ENCODE results near the gene CAMK4.
"Not testable (repeated sequence)": the region's sequence is repeated elsewhere in the genome, so short reads cannot be mapped to it uniquely, and the experiment has no call there.

CAMK4 gene

DNA sequence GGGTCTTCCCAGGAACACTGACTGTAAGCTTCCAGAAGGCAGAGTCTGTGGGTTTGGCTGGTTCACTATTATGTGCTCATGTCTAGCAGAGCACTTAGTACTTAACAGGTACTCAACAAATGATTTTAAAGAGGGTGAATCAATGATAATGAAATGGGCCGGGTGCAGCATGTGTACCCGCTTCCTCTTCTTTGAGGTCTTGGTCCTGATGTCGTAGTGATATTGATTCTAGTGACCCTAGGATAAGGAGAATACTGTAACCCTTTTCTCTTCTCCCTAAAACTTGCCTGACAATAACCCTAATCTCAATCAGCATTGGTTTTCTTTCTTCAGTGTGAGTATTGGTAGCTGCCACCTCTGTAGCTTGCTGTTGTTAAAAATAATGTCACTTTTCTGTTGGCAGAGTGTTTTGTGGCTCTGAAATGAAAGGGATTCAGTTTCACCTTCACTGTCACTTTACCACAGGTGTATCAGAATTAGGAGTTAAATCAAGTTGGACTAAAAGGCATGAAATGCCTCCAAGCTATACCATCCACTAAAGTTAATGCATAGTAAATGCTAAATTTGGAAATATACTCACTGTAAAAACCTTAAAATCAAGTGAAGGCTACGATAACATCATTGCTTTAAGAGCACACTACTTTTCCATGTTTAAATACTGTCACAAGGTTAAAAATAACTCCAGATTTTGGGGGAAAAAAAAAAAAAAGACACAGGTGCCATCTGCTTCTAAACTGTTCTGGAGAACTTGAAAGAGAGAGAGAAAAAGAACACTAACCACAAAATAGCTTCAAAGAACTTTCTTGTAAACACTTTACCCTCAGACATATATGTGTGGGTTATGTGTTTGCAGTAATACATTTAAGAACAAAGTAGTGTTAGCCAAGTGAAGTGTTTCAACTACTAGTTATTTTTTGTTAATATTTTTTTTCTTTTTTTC, 6.0 kb downstream of the CAMK4 start:
- DNase-seq: no peak

GRCh38 chr5:111231119-111231518, 6.9 kb downstream of the CAMK4 start:
- DNase-seq: no peak

DNA sequence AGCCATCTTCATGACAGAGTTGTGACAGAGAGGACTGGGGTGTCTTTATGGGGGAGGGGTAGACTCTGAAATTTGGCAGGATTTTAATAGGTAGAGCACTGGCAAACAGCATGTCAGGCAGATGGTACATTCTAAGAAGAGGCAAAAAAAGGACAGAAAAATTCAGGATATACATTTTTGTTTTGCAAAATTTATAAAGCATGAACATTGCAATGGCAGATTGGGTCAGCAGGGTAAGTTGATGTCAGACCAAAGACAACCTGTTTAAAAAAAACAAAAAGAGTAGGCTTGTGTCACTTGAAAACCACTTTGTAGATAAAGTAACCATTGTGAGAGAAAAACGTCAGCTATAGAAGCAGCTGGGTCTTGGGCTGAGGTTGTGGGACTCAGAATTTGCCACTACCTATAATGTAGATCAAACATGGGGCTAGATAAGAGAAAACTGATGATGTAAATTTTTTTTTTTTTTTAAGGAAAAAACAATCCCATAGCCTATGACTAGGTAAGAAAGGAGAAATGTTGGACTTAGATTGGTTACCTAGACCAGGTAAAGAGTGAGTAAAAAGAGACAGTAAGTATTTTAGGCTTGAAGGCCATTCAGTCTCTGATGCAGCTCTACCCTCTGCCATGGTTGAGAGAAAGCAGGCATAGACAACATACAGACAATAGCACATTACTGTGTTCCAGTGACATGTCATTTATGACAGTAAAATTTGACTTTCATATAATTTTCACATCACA, 8.3 kb downstream of the CAMK4 start:
- DNase-seq: no peak

DNA sequence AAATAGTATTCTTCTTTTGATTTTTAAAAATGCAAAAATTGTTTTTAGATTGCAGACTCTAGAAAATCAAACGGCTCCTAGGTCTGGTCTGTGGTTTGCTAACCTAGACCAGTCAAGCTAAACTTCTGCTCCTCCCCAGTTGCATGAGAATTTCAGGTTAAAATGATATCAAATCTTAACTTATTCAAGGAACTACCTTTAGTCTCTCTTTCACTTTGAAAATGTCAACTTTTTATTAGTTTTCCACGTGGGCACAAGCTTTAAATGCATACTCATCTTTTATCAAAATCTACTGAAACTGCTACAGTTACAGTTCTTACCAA, 8.8 kb downstream of the CAMK4 start:
- no peak for DNase-seq

DNA sequence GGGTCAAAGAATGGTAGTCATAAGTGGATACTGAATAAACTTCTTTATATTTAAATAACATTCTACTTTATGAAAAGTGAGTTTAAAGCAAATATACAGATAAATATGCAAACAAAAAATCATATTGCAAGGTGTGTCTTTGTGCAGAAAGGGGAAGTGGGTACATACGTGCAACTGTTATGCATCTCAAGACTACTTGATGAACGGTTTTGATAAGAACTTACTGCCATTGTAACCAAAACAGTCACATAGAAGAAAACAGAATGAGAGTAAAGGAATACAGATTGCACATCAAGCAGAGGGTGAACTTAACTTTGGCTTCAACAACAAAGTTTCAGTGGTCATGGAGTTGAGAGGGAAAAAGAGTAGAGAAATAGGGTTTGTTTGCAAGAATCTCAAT, 9.9 kb downstream of the CAMK4 start:
- DNase-seq: no peak

GRCh38 chr5:111235635-111236034, 11.5 kb downstream of the CAMK4 start:
- no peak for DNase-seq

GRCh38 chr5:111236348-111236747, 12.2 kb downstream of the CAMK4 start:
- DNase-seq: no peak

DNA sequence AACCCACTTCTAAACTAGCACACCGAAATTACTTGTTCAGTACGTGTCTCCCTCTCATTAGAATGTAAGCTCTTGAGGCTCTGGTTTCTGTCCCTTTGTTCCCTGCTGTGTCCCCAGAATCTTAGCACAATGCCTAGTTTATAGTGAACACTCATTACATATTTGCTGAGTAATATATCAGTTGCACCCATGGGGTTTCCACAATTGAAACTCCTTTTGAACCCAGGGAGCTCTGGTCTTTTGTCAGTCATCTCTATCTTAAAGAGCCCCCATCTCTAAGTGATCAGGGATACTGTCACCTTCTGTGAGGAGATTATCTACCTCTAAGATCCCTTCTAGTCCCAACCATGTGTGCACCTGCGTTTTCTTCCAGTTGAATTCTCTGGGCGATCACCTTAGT, 12.8 kb downstream of the CAMK4 start:
- no peak for DNase-seq

DNA sequence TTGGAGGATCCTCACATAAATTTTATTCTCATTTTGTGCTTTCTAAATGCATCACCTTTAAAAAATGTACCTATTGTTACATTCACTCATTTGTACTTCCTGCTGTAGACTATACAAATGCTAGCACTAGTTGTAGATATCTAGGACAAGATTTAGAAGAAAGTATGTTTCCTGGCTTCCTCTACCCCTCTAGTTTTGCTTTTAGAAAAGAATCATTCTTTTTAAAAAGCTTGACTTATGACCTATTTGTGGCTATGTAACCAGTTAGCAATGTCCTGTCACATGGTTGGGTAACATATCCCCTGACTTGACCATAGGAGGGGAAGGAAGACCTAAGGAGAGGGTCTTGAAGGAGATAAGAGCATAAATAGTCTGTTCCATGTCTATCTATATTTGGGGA, 13.3 kb downstream of the CAMK4 start:
- no peak for DNase-seq

DNA sequence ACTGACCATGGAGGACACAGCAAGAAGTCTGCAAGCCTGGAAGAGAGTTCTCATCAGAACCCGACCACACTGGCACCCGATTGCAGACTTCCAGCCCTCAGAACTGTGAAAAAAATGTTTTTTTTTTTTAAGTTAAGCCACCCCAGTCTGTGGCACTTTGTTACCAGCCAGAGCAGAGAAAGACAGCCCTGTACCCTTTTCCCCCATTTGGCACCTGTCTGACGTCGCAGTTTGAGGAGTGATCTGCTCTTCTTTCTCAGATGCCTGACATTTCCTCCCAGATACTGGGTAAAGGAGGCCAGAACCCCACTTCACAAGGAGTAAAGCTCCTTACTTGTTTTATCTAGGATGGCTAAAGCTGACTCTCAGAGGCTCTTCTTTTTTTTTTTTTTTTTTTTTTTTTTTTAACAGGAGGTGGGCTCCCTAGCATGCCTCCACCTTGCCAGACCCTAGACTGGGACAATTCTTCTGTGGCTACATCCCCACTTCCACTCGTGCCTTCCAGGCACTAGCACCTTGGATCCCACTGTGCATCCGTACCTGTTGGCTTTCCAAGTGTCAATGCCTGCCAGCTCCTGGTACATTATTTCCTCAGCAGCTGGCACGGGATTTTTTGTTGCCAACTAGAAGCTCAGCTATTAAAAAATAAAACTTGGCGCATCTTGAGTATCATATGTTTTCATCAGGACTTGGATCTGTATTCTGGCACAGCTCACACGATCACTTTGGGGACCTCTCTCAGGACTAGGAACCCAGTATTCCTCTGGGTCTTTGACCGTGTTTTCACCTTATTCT, 14.4 kb downstream of the CAMK4 start:
- no peak for DNase-seq

- DNase-seq: no peak
Observed at GRCh38 chr5:111241696-111242095, 17.5 kb downstream of the CAMK4 start.

GRCh38 chr5:111242606-111243005, 18.4 kb downstream of the CAMK4 start:
- no peak for DNase-seq

DNA sequence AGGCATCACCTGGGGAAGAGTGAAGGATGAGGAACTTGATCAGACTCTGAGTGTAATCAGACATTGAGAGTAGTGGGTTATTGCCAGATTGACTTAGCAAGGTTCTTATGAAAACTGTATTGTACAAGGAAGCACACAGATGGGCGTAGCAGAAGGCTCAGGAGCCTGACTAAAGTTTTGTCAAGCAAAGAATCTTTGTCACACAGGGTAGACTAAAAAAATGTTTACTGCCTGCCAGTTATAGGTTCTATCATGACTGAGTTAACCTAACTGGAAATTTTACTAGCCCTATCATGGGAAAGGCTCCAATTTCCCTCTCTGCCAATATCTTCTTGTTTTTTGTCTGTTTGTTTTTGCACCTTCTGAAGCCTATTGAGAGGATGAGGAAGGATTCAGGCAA, 19.1 kb downstream of the CAMK4 start:
- no peak for DNase-seq

DNA sequence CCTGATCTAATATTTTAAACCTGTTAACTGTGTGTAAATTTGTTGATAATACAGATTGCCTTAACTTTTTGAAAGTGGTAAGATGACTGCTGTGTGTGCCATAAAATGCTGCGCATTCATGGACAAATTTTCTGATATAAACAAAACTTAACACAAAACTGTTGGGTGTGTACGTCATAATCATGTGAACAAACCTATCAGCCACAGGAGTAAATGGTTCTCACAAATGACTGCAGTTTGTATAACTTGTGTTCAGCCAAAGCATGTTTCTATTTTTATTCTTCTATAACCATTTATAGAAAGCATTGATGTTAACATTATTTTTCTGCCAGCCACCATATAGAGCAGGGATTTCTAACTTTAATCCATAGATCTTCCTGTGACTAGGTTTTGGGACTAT, 21.5 kb downstream of the CAMK4 start:
- DNase-seq: no peak

- DNase-seq: no peak
Observed at GRCh38 chr5:111246459-111246858, 22.3 kb downstream of the CAMK4 start.

- no peak for DNase-seq
Observed at GRCh38 chr5:111248571-111248970, 24.4 kb downstream of the CAMK4 start.

- no peak for DNase-seq
Observed at GRCh38 chr5:111251921-111252320, 27.7 kb downstream of the CAMK4 start.

- DNase-seq: peak; percentile 22
Observed at GRCh38 chr5:111252799-111253545, 28.8 kb downstream of the CAMK4 start.

DNA sequence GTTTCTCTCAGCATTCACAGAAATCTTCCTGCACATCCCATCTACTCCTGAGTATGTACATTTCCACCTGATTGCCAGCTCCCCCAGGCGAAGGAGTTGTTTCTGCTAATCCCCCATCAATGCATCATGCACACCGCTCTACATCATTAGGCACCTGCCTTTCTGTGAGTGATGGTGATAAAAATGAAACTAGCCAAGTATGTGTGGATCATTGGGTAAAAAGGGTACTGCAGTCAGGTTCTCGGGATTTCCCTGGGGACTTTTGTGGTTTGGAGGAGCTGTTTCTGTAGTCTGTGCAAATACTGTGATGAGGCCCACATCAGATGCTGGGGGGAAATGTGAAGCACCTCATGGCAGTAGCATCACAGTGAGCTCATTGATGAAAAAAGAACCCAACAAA, 30.4 kb downstream of the CAMK4 start:
- DNase-seq: peak; percentile 12

GRCh38 chr5:111255169-111255568, 31.0 kb downstream of the CAMK4 start:
- DNase-seq: no peak

GRCh38 chr5:111256128-111256527, 31.9 kb downstream of the CAMK4 start:
- no peak for DNase-seq

GRCh38 chr5:111257610-111258009, 33.4 kb downstream of the CAMK4 start:
- not testable (repeated sequence) for DNase-seq

DNA sequence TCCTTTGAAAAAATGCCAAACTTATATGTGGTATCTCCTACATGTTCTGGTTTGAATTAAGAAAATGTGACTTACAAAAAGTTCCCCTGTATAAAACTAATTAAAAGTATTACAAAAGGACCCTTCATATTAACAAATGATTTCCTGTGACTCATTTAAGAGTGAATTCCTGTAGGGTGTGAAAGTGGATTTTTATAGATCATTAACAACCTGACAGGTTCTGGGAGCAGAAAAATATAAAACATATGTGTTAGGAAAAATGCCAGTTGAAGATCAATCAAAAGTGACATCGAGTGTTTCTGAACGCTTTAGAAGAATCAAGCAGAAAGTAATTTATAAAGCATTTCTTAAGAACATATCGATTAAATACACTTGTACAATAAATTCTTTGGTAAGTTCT, 35.5 kb downstream of the CAMK4 start:
- no peak for DNase-seq

All from DMS53 (cell line).